TTC549 (cell line): ENCODE results near the gene ABCA2.
"Not testable (repeated sequence)": the region's sequence is repeated elsewhere in the genome, so short reads cannot be mapped to it uniquely, and the experiment has no call there.

Experiments
- FAIRE-seq: peaks from 2 replicates; lab custom pipeline; 2012; peaks lifted over from hg19 to GRCh38; lab: Jason Lieb, UNC

Gene ABCA2

GRCh38 chr9:137015540-137015930 lies 12.5 kb downstream of the ABCA2 start:
- no peak for FAIRE-seq

DNA sequence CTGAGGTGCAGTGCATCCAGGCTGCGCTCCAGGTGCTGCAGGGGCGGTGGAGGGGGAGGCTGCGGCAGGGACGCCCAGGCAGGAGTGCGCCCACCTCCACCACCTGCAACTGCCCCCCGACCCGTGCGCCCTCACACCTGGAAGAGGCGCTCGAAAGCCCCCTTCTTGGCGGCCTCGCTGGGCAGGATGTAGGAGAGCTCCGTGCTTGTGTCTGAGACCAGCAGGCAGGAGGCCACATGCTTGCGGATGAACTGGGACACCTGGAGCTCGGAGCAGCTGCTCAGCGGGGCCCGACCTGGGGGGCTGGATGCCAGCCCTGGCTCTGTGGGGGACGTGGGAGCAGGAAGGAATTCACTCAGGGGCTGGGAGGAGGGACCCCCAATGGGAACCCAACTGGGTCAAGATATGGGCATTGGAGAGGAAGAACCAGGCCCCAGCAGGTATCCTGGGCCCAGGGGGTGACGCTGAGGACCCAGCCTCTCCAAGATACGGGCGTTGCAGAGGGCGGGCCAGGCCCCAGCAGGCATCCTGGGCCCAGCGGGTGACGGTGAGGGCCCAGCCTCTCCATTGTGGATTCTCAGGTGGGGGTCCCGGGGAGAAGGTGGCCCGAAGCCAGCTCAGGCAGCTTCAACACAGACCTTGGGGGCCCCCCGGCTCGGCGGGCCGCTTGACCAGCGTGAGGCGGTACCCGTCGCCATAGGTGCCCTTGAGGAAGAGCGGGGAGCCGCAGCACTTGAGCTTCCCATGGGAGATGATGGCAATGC lies 13.1 kb downstream of the ABCA2 start:
- FAIRE-seq: no peak

GRCh38 chr9:137014166-137014565 lies 13.9 kb downstream of the ABCA2 start:
- FAIRE-seq: no peak

DNA sequence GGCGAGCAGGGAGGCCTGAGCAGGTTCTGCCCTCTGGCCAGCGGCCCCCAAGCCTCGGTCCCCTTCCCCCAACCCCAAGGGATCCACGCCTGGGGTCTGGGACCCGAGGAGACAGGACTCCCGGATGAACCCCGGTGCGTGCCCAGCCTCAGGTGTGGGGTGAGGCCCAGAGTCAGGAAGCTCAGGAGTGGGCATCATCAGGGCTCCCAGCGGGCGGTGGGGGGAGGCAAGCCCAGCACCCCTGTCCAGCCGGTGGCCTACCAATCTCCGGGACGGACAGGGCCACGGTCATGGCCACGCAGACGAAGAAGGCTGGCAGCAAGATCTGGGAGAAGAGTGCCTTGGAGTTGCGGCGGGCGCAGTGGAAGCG lies 14.5 kb downstream of the ABCA2 start:
- FAIRE-seq: no peak

GRCh38 chr9:137012694-137013570 lies 15.1 kb downstream of the ABCA2 start:
- no peak for FAIRE-seq

GRCh38 chr9:137011907-137012675 lies 15.9 kb downstream of the ABCA2 start:
- no peak for FAIRE-seq

- FAIRE-seq: no peak
These were observed 16.9 kb downstream of the ABCA2 start for GRCh38 chr9:137011156-137011555.

- FAIRE-seq: no peak
These were observed 17.9 kb downstream of the ABCA2 start for GRCh38 chr9:137009938-137010732.

GRCh38 chr9:137009217-137009616 lies 18.8 kb downstream of the ABCA2 start:
- no peak for FAIRE-seq

DNA sequence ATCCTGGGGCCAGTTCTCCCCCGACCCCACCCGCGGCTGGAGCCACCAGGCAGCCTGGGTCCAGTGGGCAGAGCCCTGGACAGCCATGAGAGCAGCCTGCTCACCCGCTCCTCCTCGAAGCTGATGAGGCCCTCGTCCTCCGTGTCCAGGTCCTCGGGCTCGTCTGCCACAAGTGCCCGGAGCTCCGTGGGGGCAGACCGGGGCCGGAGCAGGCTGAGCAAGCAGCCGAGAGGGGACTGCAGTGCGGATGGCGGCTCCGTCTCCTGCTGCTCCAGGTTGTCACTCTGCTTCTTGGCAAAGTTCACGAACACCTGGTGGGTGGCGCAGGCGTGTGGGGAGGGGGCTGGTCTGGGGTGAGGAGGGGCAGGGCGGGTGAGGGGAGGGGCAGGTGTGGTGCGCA lies 19.7 kb downstream of the ABCA2 start:
- FAIRE-seq: no peak

- no peak for FAIRE-seq
These were observed 20.2 kb downstream of the ABCA2 start for GRCh38 chr9:137007816-137008270.

DNA sequence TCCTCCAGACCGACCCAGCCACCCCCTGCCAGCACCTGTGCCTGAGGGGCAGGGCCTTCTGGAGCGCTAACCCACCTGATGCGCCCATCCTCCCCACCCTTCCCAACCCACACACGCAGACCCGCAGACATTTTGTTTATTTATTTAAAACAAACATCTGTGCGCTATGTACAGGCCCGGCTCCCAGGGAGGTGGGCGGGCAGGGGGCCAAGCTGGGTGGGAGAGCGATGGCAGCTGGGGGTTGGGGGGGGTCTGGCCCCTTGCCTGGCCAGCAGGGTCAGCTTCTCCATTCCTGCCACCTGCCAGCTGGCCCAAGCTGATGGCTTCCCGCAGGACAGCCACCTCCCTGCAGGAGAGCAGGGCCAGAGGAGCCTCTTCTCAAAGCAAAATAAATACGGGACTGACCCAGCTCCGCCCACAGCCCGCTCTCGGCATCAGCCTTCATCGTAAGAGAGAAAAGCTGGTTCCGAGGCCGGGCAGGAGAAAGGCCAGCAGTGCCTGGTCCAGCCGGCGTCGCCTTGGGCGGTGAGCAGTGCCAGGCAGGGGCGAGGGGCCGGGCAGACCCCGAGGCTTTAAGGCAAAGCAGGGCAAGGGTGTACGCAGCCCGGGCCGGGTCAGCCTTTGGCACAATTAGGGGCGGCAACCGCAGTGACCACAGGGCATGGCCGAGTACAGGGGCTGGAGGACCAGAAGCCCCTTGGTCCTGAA lies 20.8 kb downstream of the ABCA2 start:
- FAIRE-seq: no peak

GRCh38 chr9:137006116-137007003 lies 21.7 kb downstream of the ABCA2 start:
- FAIRE-seq: no peak

DNA sequence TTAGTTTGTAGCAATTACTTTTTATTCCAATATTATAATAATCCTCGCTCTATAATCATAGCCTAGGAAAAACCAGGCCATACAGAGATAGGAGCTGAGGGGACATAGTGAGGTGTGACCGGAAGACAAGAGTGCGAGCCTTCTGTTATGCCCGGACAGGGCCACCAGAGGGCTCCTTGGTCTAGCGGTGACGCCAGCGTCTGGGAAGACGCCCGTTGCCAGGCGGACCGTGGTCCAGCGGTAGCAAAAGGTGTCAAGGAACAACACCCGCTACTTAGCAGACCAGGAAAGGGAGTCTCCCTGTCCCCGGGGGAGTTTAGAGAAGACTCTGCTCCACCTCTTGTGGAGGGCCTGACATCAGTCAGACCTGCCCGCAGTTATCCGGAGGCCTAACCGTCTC lies 23.8 kb downstream of the ABCA2 start:
- not testable (repeated sequence) for FAIRE-seq

DNA sequence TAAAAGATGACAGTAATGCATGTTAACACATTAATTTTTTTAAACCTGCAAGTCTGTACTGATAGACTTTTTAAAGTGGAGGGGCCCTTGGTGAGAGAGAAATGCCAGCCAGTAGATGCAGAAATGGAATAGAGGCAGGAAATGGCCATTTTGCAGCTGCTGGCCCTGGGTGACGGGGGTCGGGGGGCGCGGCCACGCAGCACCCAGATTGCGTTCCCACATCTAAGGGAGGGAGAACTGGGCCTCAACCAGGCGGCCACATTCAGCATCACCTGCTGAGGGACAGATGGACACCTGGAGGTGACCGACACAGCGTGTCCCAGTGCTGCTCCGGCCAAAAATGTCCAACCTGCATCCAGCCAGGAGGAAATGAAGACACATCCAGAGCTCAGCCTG lies 25.4 kb downstream of the ABCA2 start:
- FAIRE-seq: no peak

DNA sequence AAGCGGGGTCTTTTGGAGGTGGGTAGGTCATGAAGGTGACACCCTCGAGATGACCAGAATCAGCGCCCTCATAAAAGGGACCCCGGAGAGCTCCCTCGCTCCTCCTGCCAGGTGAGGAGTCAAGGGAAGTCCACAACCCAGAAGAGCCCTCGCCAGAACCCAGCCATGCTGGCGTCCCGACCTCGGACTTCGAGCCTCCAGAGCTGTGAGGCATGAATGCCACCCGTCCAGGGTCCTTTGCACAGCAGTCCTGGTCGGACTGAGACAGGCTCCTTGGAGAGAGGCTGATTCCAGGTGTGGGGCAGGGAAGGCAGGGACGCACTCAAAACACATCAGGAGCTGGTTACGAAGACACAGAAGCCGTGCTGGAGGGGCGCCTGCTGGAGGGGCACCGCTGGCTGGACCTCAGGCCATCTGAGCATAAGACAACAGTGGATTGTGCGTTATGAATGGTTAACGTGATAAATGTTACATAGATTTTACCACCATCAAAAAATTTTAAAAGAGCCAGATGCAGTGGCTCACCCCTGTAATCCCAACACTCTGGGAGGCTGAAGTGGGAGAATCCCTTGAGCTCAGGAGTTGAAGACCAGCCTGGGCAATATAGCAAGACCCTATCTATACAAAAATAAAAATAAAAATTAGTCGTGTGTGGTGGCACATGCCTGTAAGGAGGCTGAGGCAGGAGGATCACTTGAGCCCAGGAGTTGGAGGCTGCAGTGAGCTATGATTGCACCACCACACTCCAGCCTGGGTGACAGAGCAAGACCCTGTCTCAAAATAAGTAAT lies 26.0 kb downstream of the ABCA2 start:
- no peak for FAIRE-seq

DNA sequence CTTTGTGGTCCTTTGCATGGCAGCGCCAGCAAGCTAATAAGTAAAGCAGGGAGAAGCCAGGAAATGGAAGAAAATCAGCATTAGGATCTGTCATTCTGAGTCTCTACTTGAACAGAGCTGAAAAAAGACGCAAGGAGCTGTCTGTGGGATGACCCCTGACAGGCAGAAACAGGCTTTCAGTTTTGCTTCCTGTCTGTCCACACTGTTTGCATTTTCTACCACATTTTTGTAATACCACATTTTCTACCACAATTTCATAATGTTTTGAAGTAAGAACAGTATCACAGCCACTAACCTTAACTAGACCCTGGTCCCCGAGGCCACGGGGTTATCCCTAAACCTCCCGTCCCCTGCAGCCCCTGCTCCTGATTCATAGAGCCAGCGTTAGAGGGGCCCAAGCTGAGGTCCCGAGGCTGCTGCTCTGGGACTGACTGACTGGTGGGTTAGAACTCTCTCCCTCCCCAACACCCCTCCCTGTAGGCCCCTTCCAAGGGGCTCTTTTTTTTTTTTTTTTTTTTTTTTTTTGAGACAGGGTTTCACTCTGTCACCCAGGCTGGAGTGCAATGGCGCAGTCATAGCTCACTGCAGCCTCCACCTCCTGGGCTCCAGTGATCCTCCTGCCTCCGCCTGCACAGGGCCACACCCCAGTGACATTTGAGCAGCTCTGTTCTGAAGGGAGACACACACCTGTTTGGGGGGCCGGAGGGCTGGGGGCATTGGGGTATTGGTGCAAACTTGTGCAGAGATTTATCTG lies 27.7 kb downstream of the ABCA2 start:
- no peak for FAIRE-seq

GRCh38 chr9:136997830-136998234 lies 30.2 kb downstream of the ABCA2 start:
- no peak for FAIRE-seq

DNA sequence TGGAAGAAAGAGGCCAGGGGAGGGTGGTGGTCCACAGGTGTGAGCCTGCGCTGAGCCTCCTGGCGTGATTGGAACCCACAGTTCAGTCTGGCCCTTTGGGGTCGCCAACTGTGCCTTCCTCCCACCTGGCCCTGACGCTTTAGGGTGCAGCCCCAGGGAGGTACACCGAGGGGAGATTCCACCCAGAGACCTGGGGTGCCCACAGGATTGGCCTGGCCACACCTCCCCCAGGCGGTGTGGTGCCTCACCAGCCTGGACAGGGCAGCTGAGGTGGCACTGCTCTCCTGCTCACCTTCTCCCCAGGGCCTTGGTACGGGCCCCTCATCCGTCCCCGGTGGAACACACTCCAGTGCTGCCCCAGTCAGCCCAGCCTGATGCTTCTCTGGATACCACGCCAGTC lies 30.7 kb downstream of the ABCA2 start:
- FAIRE-seq: no peak
